Neuronal stem cell (in vitro differentiated cells): Measurements from ENCODE around the gene CNTD1.
"Not testable (repeated sequence)": the region's sequence is repeated elsewhere in the genome, so short reads cannot be mapped to it uniquely, and the experiment has no call there.

Source experiments
- DNase-seq: peaks from one replicate; pipeline ENCODE4 v3.0.0-alpha.2; 2013; ENCODE audit warnings: low spot score
- H2AFZ ChIP-seq: one replicate; pipeline ENCODE4 v1.6.1; 2013; ENCODE audit warnings: mild to moderate bottlenecking, low read length, inconsistent platforms
- H2AK5ac ChIP-seq: 2 replicates; pipeline ENCODE4 v1.6.1; 2013; ENCODE audit warnings: low read depth, mild to moderate bottlenecking, inconsistent platforms, low read length, moderate library complexity, mixed read lengths
- H2BK120ac ChIP-seq: 2 replicates; pipeline ENCODE4 v1.6.1; 2013; ENCODE audit warnings: low read depth, mild to moderate bottlenecking, inconsistent platforms, low read length, moderate library complexity, mixed read lengths
- H2BK12ac ChIP-seq: one replicate; pipeline ENCODE4 v1.6.1; 2013; ENCODE audit warnings: low read length, inconsistent platforms
- H2BK15ac ChIP-seq: 2 replicates; pipeline ENCODE4 v1.6.1; 2013; ENCODE audit warnings: mild to moderate bottlenecking, low read length, inconsistent platforms, mixed read lengths
- H2BK5ac ChIP-seq: one replicate; pipeline ENCODE4 v1.6.1; 2013; ENCODE audit warnings: inconsistent platforms, mild to moderate bottlenecking, low read length, moderate library complexity
- H3K14ac ChIP-seq: one replicate; pipeline ENCODE4 v1.6.1; 2013; ENCODE audit warnings: low read length, inconsistent platforms
- H3K18ac ChIP-seq: 2 replicates; pipeline ENCODE4 v1.6.1; 2013; ENCODE audit warnings: low read length, inconsistent platforms
- H3K23ac ChIP-seq: 2 replicates; pipeline ENCODE4 v1.6.1; 2013; ENCODE audit warnings: low read depth, mild to moderate bottlenecking, mixed read lengths, low read length, inconsistent platforms; ENCODE audit not compliant: poor library complexity
- H3K27ac ChIP-seq: replicated peaks from 3 replicates; pipeline ENCODE4 v1.5.1; 2013; ENCODE audit warnings: low read length, inconsistent platforms
- H3K27me3 ChIP-seq, 3 experiments: 2 replicates each; pipeline ENCODE4 v1.6.1; 2013; ENCODE audit warnings: low read length in 3 of 3, mild to moderate bottlenecking in 2 of 3, inconsistent platforms in 1 of 3, low read depth in 1 of 3, mixed read lengths in 1 of 3, moderate library complexity in 1 of 3; ENCODE audit not compliant: control insufficient read depth in 3 of 3, insufficient read depth in 3 of 3
- H3K36me3 ChIP-seq, 2 donors: replicated peaks in 1 of 2; 2 replicates each; pipeline ENCODE4 v1.6.1; 2013; ENCODE audit warnings: low read length in 2 of 2; ENCODE audit not compliant: control insufficient read depth in 2 of 2, insufficient read depth in 2 of 2
- H3K4ac ChIP-seq: 2 replicates; pipeline ENCODE4 v1.6.1; 2013; ENCODE audit warnings: inconsistent platforms, mild to moderate bottlenecking, low read length, moderate library complexity
- H3K4me1 ChIP-seq, 2 donors: 1 replicate in 1 of 2; 2 replicates in 1 of 2; pipeline ENCODE4 v1.6.1; 2013; ENCODE audit warnings: low read length in 2 of 2, low read depth in 1 of 2; ENCODE audit not compliant: control insufficient read depth in 2 of 2, insufficient read depth in 1 of 2
- H3K4me2 ChIP-seq: one replicate; pipeline ENCODE4 v1.6.1; 2013; ENCODE audit warnings: mild to moderate bottlenecking, low read length, inconsistent platforms; ENCODE audit not compliant: insufficient read depth, poor library complexity, severe bottlenecking
- H3K4me3 ChIP-seq, 2 donors: 2 replicates each; pipeline ENCODE4 v1.5.1; 2013; ENCODE audit warnings: low read length in 2 of 2, mild to moderate bottlenecking in 2 of 2, inconsistent platforms in 1 of 2, moderate library complexity in 1 of 2
- H3K79me1 ChIP-seq: one replicate; pipeline ENCODE4 v1.6.1; 2013; ENCODE audit warnings: low read depth, mild to moderate bottlenecking, inconsistent platforms, low read length, moderate library complexity
- H3K9ac ChIP-seq: one replicate; pipeline ENCODE4 v1.6.1; 2013; ENCODE audit warnings: mild to moderate bottlenecking, low read depth, low read length, inconsistent platforms; ENCODE audit not compliant: poor library complexity
- H3K9me3 ChIP-seq, 2 donors: replicated peaks in 1 of 2; 2 replicates each; pipeline versions ENCODE3 to v1.6.1; 2013; ENCODE audit warnings: low read length in 2 of 2, mild to moderate bottlenecking in 2 of 2, inconsistent platforms in 1 of 2, low read depth in 1 of 2, mixed read lengths in 1 of 2, moderate library complexity in 1 of 2; ENCODE audit not compliant: control insufficient read depth in 2 of 2, insufficient read depth in 1 of 2
- H4K8ac ChIP-seq: one replicate; pipeline ENCODE4 v1.6.1; 2013; ENCODE audit warnings: low read depth, mild to moderate bottlenecking, inconsistent platforms, low read length, moderate library complexity
- H4K91ac ChIP-seq: one replicate; pipeline ENCODE4 v1.6.1; 2013; ENCODE audit warnings: low read length, low read depth, mild to moderate bottlenecking, inconsistent platforms; ENCODE audit not compliant: poor library complexity
- WGBS, 2 donors: extraction: QIAGEN DNeasy Blood & Tissue Kit; methylation state at CpG; one replicate each; pipeline ENCODE4 v1.1.7; 2013; ENCODE audit warnings: missing lambda C conversion rate in 2 of 2, mixed read lengths in 1 of 2; ENCODE audit not compliant: insufficient read length in 2 of 2, insufficient replicate concordance in 1 of 2; ENCODE audit errors: extremely low coverage in 2 of 2; 5-methylcytosine and 5-hydroxymethylcytosine counted together

Gene CNTD1

GRCh38 chr17:42761638-42762037 is 37.0 kb upstream of the CNTD1 start:
- Histone ChIP-seq H3K9me3 (no peaks in the 10 kb centered on the region), H3K79me1 (peaks cover 5% of the 10 kb centered on the region), H3K9ac (no peak overlapping the region), H3K4me1 (peaks cover 6 to 20% of the 10 kb centered on the region in 2 donors), H3K27me3 (peaks cover 9 to 30% (median 26%) of the 10 kb centered on the region in 3 experiments), H2BK15ac (peak overlapping the region; percentile 72), H2BK12ac (peak overlapping the region; percentile 93), H3K23ac (peak overlapping the region; percentile 44), H3K14ac (no peak overlapping the region), H3K36me3 (no peaks in the 10 kb centered on the region), H3K18ac (peak overlapping the region; percentile 92), H3K4ac (no peak overlapping the region), H2BK5ac (peak overlapping the region; percentile 35), H3K4me3 (peak overlapping the region in 1 of 2 donors; percentile 38), H2AK5ac (peak overlapping the region; percentile 61), H2BK120ac (no peak overlapping the region), H3K27ac (no peak overlapping the region), H4K8ac (no peak overlapping the region), H2AFZ (peak overlapping the region; percentile 94), H3K4me2 (peak overlapping the region; percentile 92), H4K91ac (no peak overlapping the region)
- no peak for DNase-seq
- no CpG with 5 or more reads among the region's 12 CpGs for WGBS, 2 donors

GRCh38 chr17:42766124-42766523 is 32.5 kb upstream of the CNTD1 start:
- H3K27me3 ChIP-seq = peaks cover 3 to 15% (median 8%) of the 10 kb centered on the region in 3 experiments
- no peak overlapping the region for H3K4me3 ChIP-seq
- WGBS, 2 donors = no CpG with 5 or more reads among the region's 6 CpGs
- no peak for DNase-seq
- peaks cover 5% of the 10 kb centered on the region for H3K79me1 ChIP-seq
- H3K36me3 ChIP-seq = no peaks in the 10 kb centered on the region
- no peak overlapping the region for H2AK5ac ChIP-seq
- no peak overlapping the region for H2BK15ac ChIP-seq
- no peak overlapping the region for H3K18ac ChIP-seq
- no peak overlapping the region for H2BK12ac ChIP-seq
- no peak overlapping the region for H3K27ac ChIP-seq
- no peak overlapping the region for H3K4me2 ChIP-seq
- no peak overlapping the region for H2BK120ac ChIP-seq
- H3K4ac ChIP-seq = no peak overlapping the region
- no peak overlapping the region for H2BK5ac ChIP-seq
- H3K9ac ChIP-seq = no peak overlapping the region
- H3K9me3 ChIP-seq = no peaks in the 10 kb centered on the region
- H4K8ac ChIP-seq = no peak overlapping the region
- H3K14ac ChIP-seq = no peak overlapping the region
- peaks cover 6 to 20% of the 10 kb centered on the region in 2 donors for H3K4me1 ChIP-seq
- H3K23ac ChIP-seq = no peak overlapping the region
- H4K91ac ChIP-seq = no peak overlapping the region
- no peak overlapping the region for H2AFZ ChIP-seq

- Histone ChIP-seq H3K4ac (no peak overlapping the region), H2AK5ac (no peak overlapping the region), H2BK15ac (no peak overlapping the region), H4K8ac (no peak overlapping the region), H3K14ac (no peak overlapping the region), H3K27ac (no peak overlapping the region), H3K79me1 (peaks cover 1% of the 10 kb centered on the region), H3K9ac (no peak overlapping the region), H3K9me3 (no peaks in the 10 kb centered on the region), H2AFZ (no peak overlapping the region), H3K18ac (no peak overlapping the region), H3K4me3 (no peak overlapping the region), H3K4me1 (peaks cover 4 to 11% of the 10 kb centered on the region in 2 donors), H2BK120ac (no peak overlapping the region), H2BK12ac (no peak overlapping the region), H3K23ac (no peak overlapping the region), H3K4me2 (no peak overlapping the region), H3K27me3 (peaks cover 0 to under 1% (median 0%) of the 10 kb centered on the region in 3 experiments), H2BK5ac (no peak overlapping the region), H3K36me3 (no peaks in the 10 kb centered on the region), H4K91ac (no peak overlapping the region)
- DNase-seq = no peak
Observed at GRCh38 chr17:42767512-42767911, 31.1 kb upstream of the CNTD1 start.

- no CpG with 5 or more reads among the region's 9 CpGs for WGBS, 2 donors
- H3K23ac ChIP-seq, DNase-seq: not testable (repeated sequence)
Observed at GRCh38 chr17:42768006-42768405, 30.7 kb upstream of the CNTD1 start.

More at GRCh38 chr17:42768006-42768405, 30.7 kb upstream of the CNTD1 start:
- not testable (repeated sequence) for H3K79me1 ChIP-seq, H3K4me1 ChIP-seq, H2BK5ac ChIP-seq, H3K9ac ChIP-seq, H3K18ac ChIP-seq, H2BK15ac ChIP-seq, H3K4me3 ChIP-seq, H3K9me3 ChIP-seq, H2BK120ac ChIP-seq, H3K36me3 ChIP-seq, H3K14ac ChIP-seq, H2AK5ac ChIP-seq, H3K27me3 ChIP-seq, H3K4me2 ChIP-seq, H4K8ac ChIP-seq, H4K91ac ChIP-seq, H2BK12ac ChIP-seq, H3K27ac ChIP-seq, H2AFZ ChIP-seq, H3K4ac ChIP-seq
